BJ (cell line): ENCODE measurements around the gene CPNE8. TPM values are rescaled to one million over a fixed set of nuclear protein-coding genes. Genes with fewer than 3 reads are reported as not detected.

Experiments
- CTCF ChIA-PET: fragments of 350-600 bp; formaldehyde crosslinking; extraction: SDS; loops from one replicate; lab custom pipeline; 2021; ENCODE audit warnings: antibody characterized with exemption, inconsistent platforms; lab: Yijun Ruan, JAX
- POLR2A ChIA-PET: fragments of 300-600 bp; sonication (Branson Sonifier 250); formaldehyde crosslinking; extraction: SDS; loops from one replicate; lab custom pipeline; 2021; ENCODE audit warnings: antibody characterized with exemption; lab: Charles Lee
- DNase-seq: peaks from one replicate; pipeline ENCODE4 v3.0.0-alpha.2; 2011; ENCODE audit warnings: low read depth
- H3K27me3 ChIP-seq: 2 replicates; pipeline ENCODE4 v1.6.0; 2011; ENCODE audit warnings: low read length; ENCODE audit not compliant: control insufficient read depth, insufficient read depth
- H3K36me3 ChIP-seq: 2 replicates; pipeline ENCODE4 v1.5.1; 2011; ENCODE audit warnings: low read length; ENCODE audit not compliant: control insufficient read depth, insufficient read depth
- H3K4me3 ChIP-seq: 2 replicates; pipeline ENCODE4 v1.5.1; 2011; ENCODE audit warnings: low read depth, mild to moderate bottlenecking, control low read depth, low read length
- CTCF ChIP-seq: IDR thresholded peaks from 2 replicates; pipeline ENCODE4 v1.5.1; 2011; ENCODE audit warnings: low read depth, mild to moderate bottlenecking, control low read depth, inconsistent platforms, low read length, moderate library complexity; ENCODE audit not compliant: insufficient read depth
- polyA plus RNA-seq: library from polyadenylated mRNA; depleted of rRNA; stranded (reverse); fragments of >200 nt; gene quantifications from 2 replicates; pipeline ENCODE4 v1.2.3, GENCODE V29; 2011

CPNE8 gene
- polyA plus RNA-seq, 1 experiment, result 0.47 TPM

- Histone ChIP-seq H3K27me3 (no peaks in the 10 kb centered on the region), H3K36me3 (no peaks in the 10 kb centered on the region), H3K4me3 (no peak overlapping the region)
- no peak for TF ChIP-seq CTCF
- ChIA-PET POLR2A (no interaction called here), CTCF (no interaction called here)
- no peak for DNase-seq
Observed at GRCh38 chr12:38783304-38783703, 122.1 kb downstream of the CPNE8 start.

- TF ChIP-seq CTCF, result no peak
- no peaks in the 10 kb centered on the region for H3K27me3 ChIP-seq
- DNase-seq, result no peak
- ChIA-PET CTCF (no interaction called here), POLR2A (no interaction called here)
- H3K36me3 ChIP-seq, result no peaks in the 10 kb centered on the region
- H3K4me3 ChIP-seq, result no peak overlapping the region
Observed at GRCh38 chr12:38782359-38782758, 123.0 kb downstream of the CPNE8 start.

- no peaks in the 10 kb centered on the region for H3K27me3 ChIP-seq
- no peak overlapping the region for H3K4me3 ChIP-seq
- TF ChIP-seq CTCF, result no peak
- DNase-seq, result no peak
- no peaks in the 10 kb centered on the region for H3K36me3 ChIP-seq
- ChIA-PET CTCF (interaction anchor here (0.8 kb wide), 1 partner anchor 130 kb away, joined by 3 read pairs; no protein-coding TSS in a partner anchor), POLR2A (no interaction called here)
Observed at GRCh38 chr12:38776647-38777046, 128.7 kb downstream of the CPNE8 start.

- no peak for DNase-seq
- Histone ChIP-seq H3K36me3 (no peaks in the 10 kb centered on the region), H3K27me3 (no peaks in the 10 kb centered on the region), H3K4me3 (no peak overlapping the region)
- POLR2A ChIA-PET, result no interaction called here
- no peak for TF ChIP-seq CTCF
- CTCF ChIA-PET, result no interaction called here
Observed at GRCh38 chr12:38775457-38775856, 129.9 kb downstream of the CPNE8 start.

GRCh38 chr12:38772437-38772836, 133.0 kb downstream of the CPNE8 start:
- Histone ChIP-seq H3K4me3 (no peak overlapping the region), H3K27me3 (no peaks in the 10 kb centered on the region), H3K36me3 (no peaks in the 10 kb centered on the region)
- CTCF ChIA-PET, result interaction anchor here (0.5 kb wide), 1 partner anchor 676 kb away, joined by 3 read pairs; no protein-coding TSS in a partner anchor
- TF ChIP-seq CTCF, result no peak
- POLR2A ChIA-PET, result no interaction called here
- no peak for DNase-seq
